ENCODE data around the gene IFI27L1. TPM values are rescaled to one million over a fixed set of nuclear protein-coding genes. Genes with fewer than 3 reads are reported as not detected.

IFI27L1 gene
- polyA plus RNA-seq, 1 donor (not counting 4 experiments of a cell fraction or from before 2014, with no cell fraction given): 17.4 TPM

GRCh38 chr14:94138251-94138650 lies 57.1 kb downstream of the IFI27L1 start:
- no peaks in the 10 kb centered on the region for H3K9me1 ChIP-seq (ENCODE audit: control insufficient read depth, extremely low read depth, insufficient read depth, low read length)
- no peaks in the 10 kb centered on the region for H3K9me3 ChIP-seq (ENCODE audit: control insufficient read depth, low read depth, low read length)
- H3K27me3 ChIP-seq (ENCODE audit: control insufficient read depth, extremely low read depth, insufficient read depth, low read length): no peaks in the 10 kb centered on the region
- no peaks in the 10 kb centered on the region for H3K79me2 ChIP-seq (ENCODE audit: control insufficient read depth, insufficient read depth, low read length)
- no peak overlapping the region for H3K9ac ChIP-seq (ENCODE audit: control insufficient read depth, extremely low read depth, insufficient read depth, low read length)
- H3K4me1 ChIP-seq (ENCODE audit: control insufficient read depth, extremely low read depth, insufficient read depth, low read length): no peaks in the 10 kb centered on the region
- no peak overlapping the region for H3K4me3 ChIP-seq (ENCODE audit: control insufficient read depth in 2 of 3, extremely low read depth in 1 of 3, insufficient read depth in 2 of 3, low read depth in 1 of 3, low read length in 3 of 3)
- no peak for DNase-seq (ENCODE audit: low read depth, low spot score)
- no peak for FAIRE-seq
- no peak overlapping the region for H3K27ac ChIP-seq (ENCODE audit: control insufficient read depth, insufficient read depth, low read length)
- no peaks in the 10 kb centered on the region for H4K20me1 ChIP-seq (ENCODE audit: control insufficient read depth, extremely low read depth, insufficient read depth, low read length)
- H2AFZ ChIP-seq (ENCODE audit: control insufficient read depth, low read length): no peak overlapping the region
- H3K36me3 ChIP-seq (ENCODE audit: control insufficient read depth in 2 of 2, extremely low read depth in 1 of 2, insufficient read depth in 2 of 2, low read length in 2 of 2): no peaks in the 10 kb centered on the region
- dilution Hi-C loops (cut with MboI; ENCODE audit: extremely low pct_ligation_motif_present, low sequenced_read_pairs): no loop called here
- TF ChIP-seq EZH2 (IDR thresholded peaks at IDR 0.05; ENCODE audit: low read length) (no peak), CTCF (optimal IDR thresholded peaks at IDR 0.05 in 1 of 3, IDR thresholded peaks at IDR 0.05 in 1 of 3, conservative IDR thresholded peaks at IDR 0.05 in 1 of 3; ENCODE audit: extremely low read depth in 1 of 3, insufficient read depth in 2 of 3, low read length in 3 of 3) (no peak)
- H3K4me2 ChIP-seq (ENCODE audit: control insufficient read depth, extremely low read depth, insufficient read depth, low read depth, low read length): no peak overlapping the region

GRCh38 chr14:94139006-94139405 lies 57.9 kb downstream of the IFI27L1 start:
- Histone ChIP-seq H3K79me2 (ENCODE audit: control insufficient read depth, insufficient read depth, low read length) (no peaks in the 10 kb centered on the region), H3K36me3 (ENCODE audit: control insufficient read depth in 2 of 2, extremely low read depth in 1 of 2, insufficient read depth in 2 of 2, low read length in 2 of 2) (no peaks in the 10 kb centered on the region), H3K4me1 (ENCODE audit: control insufficient read depth, extremely low read depth, insufficient read depth, low read length) (no peaks in the 10 kb centered on the region), H4K20me1 (ENCODE audit: control insufficient read depth, extremely low read depth, insufficient read depth, low read length) (no peaks in the 10 kb centered on the region), H3K27ac (ENCODE audit: control insufficient read depth, insufficient read depth, low read length) (no peak overlapping the region), H3K9ac (ENCODE audit: control insufficient read depth, extremely low read depth, insufficient read depth, low read length) (no peak overlapping the region), H3K9me1 (ENCODE audit: control insufficient read depth, extremely low read depth, insufficient read depth, low read length) (no peaks in the 10 kb centered on the region), H3K27me3 (ENCODE audit: control insufficient read depth, extremely low read depth, insufficient read depth, low read length) (no peaks in the 10 kb centered on the region), H3K4me2 (ENCODE audit: control insufficient read depth, extremely low read depth, insufficient read depth, low read depth, low read length) (no peak overlapping the region), H3K4me3 (ENCODE audit: control insufficient read depth in 2 of 3, extremely low read depth in 1 of 3, insufficient read depth in 2 of 3, low read depth in 1 of 3, low read length in 3 of 3) (no peak overlapping the region), H2AFZ (ENCODE audit: control insufficient read depth, low read length) (no peak overlapping the region), H3K9me3 (ENCODE audit: control insufficient read depth, low read depth, low read length) (no peaks in the 10 kb centered on the region)
- DNase-seq (ENCODE audit: low read depth, low spot score): no peak
- FAIRE-seq: no peak
- TF ChIP-seq EZH2 (IDR thresholded peaks at IDR 0.05; ENCODE audit: low read length) (no peak), CTCF (optimal IDR thresholded peaks at IDR 0.05 in 1 of 3, IDR thresholded peaks at IDR 0.05 in 1 of 3, conservative IDR thresholded peaks at IDR 0.05 in 1 of 3; ENCODE audit: extremely low read depth in 1 of 3, insufficient read depth in 2 of 3, low read length in 3 of 3) (no peak)
- dilution Hi-C loops (cut with MboI; ENCODE audit: extremely low pct_ligation_motif_present, low sequenced_read_pairs): no loop called here

Measured in keratinocyte (primary cell).